NK-92 treated with Interleukin-12 subunit alpha and Interleukin-12 subunit beta, amount 100 ng/mL, for 24 hours (cell line): Measurements from ENCODE around the gene ZNF512B.
"Not testable (repeated sequence)": the region's sequence is repeated elsewhere in the genome, so short reads cannot be mapped to it uniquely, and the experiment has no call there.

Source experiments
- DNase-seq: peaks from one replicate; lab custom pipeline; 2025; lab: John Stamatoyannopoulos, UW

Gene ZNF512B

GRCh38 chr20:63934271-63935068, 35.3 kb downstream of the ZNF512B start:
- no peak for DNase-seq

DNA sequence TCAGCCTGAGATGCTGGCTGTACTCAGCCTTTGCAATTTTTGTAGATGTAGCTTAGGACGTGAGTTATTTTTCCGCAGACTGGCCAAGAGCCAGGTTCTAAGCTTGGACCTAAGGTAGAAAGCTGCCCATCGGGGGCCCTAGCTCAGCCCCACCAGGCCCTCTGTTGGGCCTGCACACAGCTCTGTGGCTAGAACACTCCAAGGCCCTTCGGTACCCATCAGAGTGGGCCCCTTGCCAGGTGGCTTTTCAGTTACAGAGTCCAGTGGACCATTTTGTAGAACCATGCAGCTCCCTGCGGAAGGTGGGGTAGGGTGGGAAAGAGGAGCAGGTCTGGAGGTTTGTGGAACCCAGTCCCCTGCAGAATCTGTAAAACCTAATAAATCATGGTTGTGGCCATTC, 36.1 kb downstream of the ZNF512B start:
- DNase-seq = no peak

GRCh38 chr20:63932606-63933160, 37.0 kb downstream of the ZNF512B start:
- DNase-seq = no peak

DNA sequence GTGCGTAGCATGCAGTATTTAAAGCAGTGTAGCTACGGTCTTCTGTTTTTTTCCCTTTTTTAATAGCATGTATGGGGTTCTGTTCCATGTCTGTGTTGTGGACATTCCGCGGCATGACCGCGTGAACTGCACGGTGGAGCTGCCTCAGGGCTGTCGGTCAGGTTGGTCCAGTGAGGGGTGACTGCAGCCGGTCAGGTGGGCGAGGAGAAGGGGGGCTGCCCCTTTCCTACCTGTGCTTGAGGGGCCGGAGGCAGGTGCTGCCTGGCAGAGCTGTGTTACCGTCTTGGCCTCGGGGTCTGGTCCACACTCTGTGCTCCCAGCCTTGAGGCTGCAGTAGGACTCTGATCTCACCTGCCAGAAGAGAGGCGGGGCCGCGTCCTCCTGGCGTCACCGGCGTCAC, 38.0 kb downstream of the ZNF512B start:
- no peak for DNase-seq

GRCh38 chr20:63930971-63931553, 38.7 kb downstream of the ZNF512B start:
- DNase-seq = no peak

GRCh38 chr20:63929473-63929883, 40.3 kb downstream of the ZNF512B start:
- not testable (repeated sequence) for DNase-seq

- no peak for DNase-seq
These were observed 40.7 kb downstream of the ZNF512B start for GRCh38 chr20:63929071-63929470.

GRCh38 chr20:63926298-63926697, 43.4 kb downstream of the ZNF512B start:
- no peak for DNase-seq

GRCh38 chr20:63924241-63924640, 45.5 kb downstream of the ZNF512B start:
- no peak for DNase-seq

- no peak for DNase-seq
These were observed 46.1 kb downstream of the ZNF512B start for GRCh38 chr20:63923651-63924050.

DNA sequence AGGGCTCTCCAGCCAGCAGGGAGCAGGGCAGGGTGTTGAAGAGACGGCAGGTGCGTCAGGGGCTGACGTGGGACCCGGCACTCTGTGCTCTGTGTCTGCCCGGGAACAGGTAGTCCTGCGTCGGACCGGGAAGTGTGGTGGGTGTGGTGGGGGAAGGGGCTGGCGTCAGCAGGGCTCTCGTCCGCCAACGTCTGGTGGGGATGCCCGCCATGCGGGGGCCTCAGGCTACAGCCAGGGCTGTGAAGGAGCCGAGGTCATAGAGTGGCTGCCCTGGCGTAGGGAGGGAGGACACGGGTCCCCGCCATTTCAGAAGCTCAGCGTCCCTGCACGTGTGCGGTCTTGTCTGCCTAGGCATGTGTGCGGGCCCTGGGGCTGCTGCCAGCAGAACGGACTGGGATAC, 49.5 kb downstream of the ZNF512B start:
- DNase-seq = no peak

DNA sequence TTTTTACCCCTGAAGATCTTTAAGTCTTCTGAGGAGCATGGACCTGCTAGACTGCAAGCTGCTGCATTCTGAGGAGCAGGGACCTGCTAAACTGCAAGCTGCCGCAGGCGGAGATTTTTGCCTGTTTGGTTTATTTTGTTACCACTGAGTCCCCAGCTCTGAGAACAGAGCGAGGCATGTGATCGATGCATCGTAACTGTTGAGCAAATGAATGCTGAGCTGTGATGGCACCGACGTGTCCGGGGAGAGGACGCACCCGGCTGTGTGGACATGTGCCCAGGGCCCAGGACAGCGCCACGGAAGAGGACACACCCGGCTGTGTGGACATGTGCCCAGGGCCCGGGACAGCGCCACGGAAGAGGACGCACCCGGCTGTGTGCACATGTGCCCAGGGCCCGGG, 50.6 kb downstream of the ZNF512B start:
- no peak for DNase-seq

- DNase-seq = no peak
These were observed 51.9 kb downstream of the ZNF512B start for GRCh38 chr20:63917811-63918210.

DNA sequence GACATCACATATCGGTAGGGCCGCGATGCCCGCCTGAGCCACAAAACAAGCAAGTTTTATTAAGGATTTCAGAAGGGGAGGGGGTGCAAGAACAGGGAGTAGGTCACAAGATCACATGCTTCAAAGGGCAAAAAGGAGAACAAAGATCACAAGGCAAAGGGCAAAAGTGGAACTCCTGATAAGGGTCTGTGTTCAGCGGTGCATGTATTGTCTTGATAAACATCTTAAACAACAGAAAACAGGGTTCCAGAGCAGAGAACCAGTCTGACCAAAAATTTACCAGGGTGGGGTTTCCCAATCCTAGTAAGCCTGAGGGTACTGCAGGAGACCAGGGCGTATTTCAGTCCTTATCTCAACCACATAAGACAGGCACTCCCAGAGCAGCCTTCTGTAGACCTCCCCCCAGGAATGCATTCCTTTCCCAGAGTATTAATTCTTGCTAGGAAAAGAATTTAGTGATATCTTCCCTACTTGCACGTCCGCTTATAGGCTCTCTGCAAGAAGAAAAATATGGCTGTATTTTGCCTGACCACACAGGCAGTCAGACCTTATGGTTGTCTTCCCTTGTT, 53.3 kb downstream of the ZNF512B start:
- DNase-seq = not testable (repeated sequence)

DNA sequence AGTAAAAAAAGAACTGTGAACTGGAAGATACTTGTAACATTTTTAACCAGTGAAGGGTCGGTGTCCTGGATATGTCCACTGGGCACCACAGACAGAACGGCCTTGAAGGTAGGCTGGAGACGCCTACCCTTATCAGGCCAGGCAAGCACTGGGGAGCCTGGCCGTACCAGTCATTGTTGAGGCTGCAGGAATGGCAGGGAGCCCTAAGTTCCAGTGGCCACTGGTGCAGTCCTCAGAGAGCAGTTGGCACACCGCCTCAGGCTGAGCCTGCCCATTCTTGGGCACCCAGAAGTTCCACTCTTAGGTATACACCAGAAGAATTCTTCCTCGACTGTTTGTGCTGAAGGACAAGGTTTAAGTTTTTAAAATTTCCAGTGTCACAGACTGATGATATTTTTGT, 54.3 kb downstream of the ZNF512B start:
- DNase-seq = no peak

DNA sequence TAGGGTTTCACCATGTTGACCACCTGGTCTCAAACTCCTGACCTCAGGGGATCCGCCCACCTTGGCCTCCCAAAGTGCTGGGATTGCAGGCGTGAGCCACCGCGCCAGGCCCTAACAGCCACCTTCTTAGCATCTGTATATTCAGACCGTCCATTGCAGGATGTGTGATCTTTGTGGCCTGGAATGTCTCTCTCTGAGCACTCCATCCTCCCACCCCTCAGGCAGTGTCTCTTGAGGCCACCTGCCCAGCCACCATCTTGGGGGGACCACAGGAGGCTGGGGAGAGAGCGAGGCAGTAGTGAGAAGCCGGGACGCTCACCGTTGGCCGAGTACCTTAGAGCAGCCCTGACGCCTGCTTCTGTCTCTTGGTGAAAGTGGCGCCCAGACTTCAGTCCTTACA, 56.0 kb downstream of the ZNF512B start:
- DNase-seq = no peak

DNA sequence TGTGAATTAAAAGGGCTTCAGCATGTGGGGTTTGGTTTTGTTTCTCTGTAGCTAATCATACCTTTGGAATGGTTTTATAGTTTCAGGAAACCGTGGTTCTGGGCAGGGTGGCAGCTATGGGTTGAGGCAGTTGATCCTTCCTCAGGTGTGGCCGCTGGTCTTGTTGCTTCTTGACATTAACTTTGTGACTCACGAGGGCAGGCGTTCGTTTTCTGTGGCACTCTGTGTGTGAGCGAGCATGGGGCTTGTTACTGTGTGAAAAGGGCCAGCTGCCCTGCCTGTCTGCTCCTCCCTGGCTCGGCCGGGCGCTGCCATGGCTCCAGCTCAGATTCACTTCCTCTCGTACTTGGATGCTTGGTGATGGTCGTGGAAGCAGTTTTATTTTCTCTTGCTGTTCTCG, 58.6 kb downstream of the ZNF512B start:
- DNase-seq = no peak

GRCh38 chr20:63908008-63908682, 61.6 kb downstream of the ZNF512B start:
- DNase-seq = no peak
